ENCODE results near the gene FCN2.

Gene FCN2

DNA sequence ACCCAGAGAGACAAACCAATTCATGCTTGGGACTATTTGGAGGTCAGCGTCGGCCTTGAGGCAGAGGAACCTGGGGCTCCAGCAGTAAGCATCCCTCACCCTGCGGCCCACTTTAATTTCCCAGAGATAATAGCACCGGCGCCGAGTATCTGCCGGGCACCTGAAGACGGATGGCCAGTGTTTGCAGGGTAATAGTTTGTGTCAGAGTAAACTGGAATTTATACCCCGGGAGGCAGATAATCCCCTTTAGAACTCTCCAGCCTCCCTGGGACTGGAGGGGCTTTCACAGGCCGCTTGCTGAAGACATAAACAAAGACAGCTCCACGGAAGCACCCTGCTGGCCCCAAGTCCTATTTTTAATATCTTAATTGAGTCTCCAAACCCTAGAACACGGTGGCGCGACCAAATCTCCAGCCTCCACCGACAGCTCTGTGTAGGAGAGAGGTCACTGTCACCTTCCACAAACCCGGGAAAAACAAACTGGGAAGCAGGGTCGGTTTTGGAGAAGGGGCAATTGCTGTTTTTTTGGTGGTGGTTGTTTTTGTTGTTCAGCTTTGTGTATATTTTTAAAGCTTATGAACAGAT is 54.5 kb downstream of the FCN2 start:
- no peak for DNase-seq

DNA sequence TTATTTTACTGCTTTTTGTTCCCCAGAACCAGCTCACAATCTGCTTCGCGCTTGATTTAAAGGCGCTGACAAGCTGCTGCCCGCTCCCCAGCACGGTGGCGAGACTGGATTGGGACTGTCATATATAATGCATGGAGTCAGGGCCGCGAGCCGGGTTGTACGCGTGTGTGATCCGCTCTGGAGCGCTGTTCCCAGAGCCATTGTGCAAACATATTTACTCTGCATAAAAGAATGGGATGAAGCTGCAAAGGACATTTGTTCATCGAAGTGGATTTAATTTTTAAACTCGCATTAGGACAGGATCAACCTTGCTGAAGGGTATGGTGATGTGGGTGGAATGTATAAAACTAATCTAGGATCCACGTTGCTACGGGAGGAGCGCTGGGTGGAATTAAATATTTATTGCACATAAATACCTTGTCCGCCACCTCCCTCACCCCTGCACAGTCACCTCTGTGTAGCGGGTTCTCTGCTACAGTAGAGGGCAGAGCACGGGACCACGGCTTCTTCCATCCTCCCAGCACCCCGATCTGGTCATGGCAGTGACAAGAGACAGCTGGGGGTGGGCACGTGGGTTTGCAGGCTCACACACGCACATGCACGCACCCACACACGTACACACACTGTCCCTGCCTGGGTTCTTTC is 55.2 kb downstream of the FCN2 start:
- no peak for DNase-seq

DNA sequence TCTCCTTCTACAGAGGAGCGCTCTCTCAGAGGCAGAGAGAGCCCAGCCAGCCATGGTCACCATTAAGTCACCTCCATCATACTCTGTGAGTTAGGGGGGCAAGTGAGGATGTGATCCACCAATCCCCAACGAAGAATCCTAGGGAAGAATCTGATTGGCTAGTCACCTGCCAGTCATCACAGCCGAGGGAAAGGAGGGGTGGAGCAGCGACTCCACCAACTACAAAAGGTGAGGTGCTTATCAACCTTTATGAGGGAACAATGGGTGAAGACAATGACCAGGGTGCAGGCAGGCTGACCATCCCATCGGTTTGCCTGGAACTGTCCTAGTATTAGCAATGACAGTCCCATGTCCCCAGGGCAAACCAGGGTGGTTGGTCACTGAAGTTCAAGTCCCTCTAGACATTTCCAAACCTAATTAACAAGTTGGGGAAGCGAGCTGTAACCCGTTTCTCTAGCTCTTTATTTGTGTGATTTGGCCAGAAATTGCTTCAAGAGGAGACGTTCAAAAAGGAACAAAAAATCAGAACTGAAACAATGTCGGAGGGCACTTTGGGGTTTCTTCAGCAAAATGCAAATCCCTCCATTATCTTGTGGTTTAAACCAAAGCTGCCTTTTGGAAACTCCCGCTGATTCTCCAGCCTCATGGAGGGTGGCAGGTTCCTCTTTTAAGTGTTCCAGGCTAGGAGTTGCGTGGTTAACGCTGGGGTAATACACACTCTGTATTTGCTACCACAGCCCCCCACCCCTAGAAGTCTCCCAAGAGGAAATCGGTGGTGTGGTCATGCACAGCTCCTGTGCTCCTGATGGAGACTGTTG is 55.9 kb downstream of the FCN2 start:
- no peak for DNase-seq
